ENCODE data around the gene REEP2. TPM values are rescaled to one million over a fixed set of nuclear protein-coding genes. Genes with fewer than 3 reads are reported as not detected.

REEP2 gene
- polyA plus RNA-seq, 2 of the 4 experiments (the other 2 are of a cell fraction): 4.6 to 5.1 TPM

DNA sequence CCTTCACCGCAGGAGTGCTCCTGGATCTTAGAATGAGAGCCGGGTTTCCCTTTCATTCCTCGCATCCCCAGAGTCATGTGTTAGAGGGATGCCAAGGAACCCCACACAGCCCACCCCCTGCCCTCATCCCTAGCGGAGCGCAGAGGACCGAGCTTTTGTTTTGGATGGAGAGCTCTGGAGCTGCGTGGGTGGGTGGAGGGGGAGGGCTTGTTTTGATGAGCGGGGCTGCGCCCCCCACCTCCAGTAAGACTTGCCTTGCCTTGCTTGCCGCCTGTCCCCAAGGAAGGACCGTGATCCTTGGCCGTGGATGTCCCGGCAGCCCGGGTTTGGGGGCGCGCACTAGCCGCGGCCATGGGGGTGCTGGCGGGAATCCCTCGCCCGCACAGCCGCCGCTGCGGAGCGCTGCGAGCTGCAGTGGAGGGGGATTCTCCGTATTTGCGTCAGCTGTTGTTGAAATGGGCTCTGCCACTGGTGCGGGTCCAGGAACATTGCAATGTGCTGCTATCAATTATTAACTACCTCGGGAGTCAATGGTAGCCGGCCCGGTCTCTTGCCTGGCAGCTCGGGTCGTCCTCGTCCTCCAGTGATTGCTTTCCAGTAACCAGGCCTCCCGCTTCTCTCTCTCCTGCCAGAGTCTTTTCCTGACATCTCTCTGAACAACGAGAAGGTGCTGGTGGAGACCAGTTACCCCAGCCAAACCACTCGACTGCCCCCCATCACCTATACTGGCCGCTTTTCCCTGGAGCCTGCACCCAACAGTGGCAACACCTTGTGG, 27.5 kb downstream of the REEP2 start:
- DNase-seq (ENCODE audit: low read depth in 1 of 2, low spot score in 1 of 2) (peak in 1 of 2 experiments; percentile 47), ATAC-seq (no peak), FAIRE-seq (no peak)
- H3K27ac ChIP-seq: no peak overlapping the region
- H3K9me3 ChIP-seq: no peaks in the 10 kb centered on the region
- POLR2A ChIA-PET: interaction anchor here (0.6 to 3.0 kb wide), 9 partner anchors 12 to 796 kb away, joined by 3 to 34 read pairs (median 4); partner anchors contain the start of genes CDC23 and HSPA9
- CTCF ChIA-PET: interaction anchor here (0.6 to 14.7 kb wide), 4 partner anchors 16 to 303 kb away, joined by 3 to 199 read pairs (median 65); no protein-coding TSS in a partner anchor
- peaks cover 12% of the 10 kb centered on the region for H3K4me1 ChIP-seq
- 79% methylated on average over 34 of the region's 39 CpGs for WGBS (ENCODE audit: missing lambda C conversion rate)
- H3K4me2 ChIP-seq: peak overlapping the region; percentile 95
- peak overlapping the region; percentile 66; the same call in 2 of the 3 replicates for H3K4me3 ChIP-seq
- TF ChIP-seq ZSCAN20 (CRISPR knock-in tag; IDR thresholded peaks at IDR 0.05) (0 out of 2 replicates have a peak, but pooled peaks have one; percentile 53), JUNB (IDR thresholded peaks at IDR 0.05) (no peak), KDM1A (IDR thresholded peaks at IDR 0.05; ENCODE audit: low read depth) (no peak), CBX2 (IDR thresholded peaks at IDR 0.05; ENCODE audit: borderline replicate concordance, low read depth) (no peak), BHLHE40 (IDR thresholded peaks at IDR 0.05; ENCODE audit: low read depth, low read length) (no peak), PHF8 (IDR thresholded peaks at IDR 0.05; ENCODE audit: borderline replicate concordance, low read depth) (peak; percentile 12; the same call in 1 of the 2 replicates), NPAS2 (CRISPR knock-in tag; IDR thresholded peaks at IDR 0.05; ENCODE audit: borderline replicate concordance) (no peak), GATA3 (IDR thresholded peaks at IDR 0.05; ENCODE audit: borderline replicate concordance) (no peak), MAZ (IDR thresholded peaks at IDR 0.05; ENCODE audit: borderline replicate concordance, low read depth, low read length) (no peak), ZFP36 (IDR thresholded peaks at IDR 0.05; ENCODE audit: borderline replicate concordance, partially characterized antibody) (no peak), TFCP2L1 (CRISPR knock-in tag; IDR thresholded peaks at IDR 0.05) (peak; percentile 79), EP300 (IDR thresholded peaks at IDR 0.05) (no peak), NR3C1 (IDR thresholded peaks at IDR 0.05) (no peak), ZNF302 (CRISPR knock-in tag; IDR thresholded peaks at IDR 0.05) (no peak), FOXS1 (CRISPR knock-in tag; IDR thresholded peaks at IDR 0.05) (no peak), ZC3H11A (IDR thresholded peaks at IDR 0.05) (no peak), EHMT2 (IDR thresholded peaks at IDR 0.05; ENCODE audit: low read depth) (no peak), CHD2 (IDR thresholded peaks at IDR 0.05; ENCODE audit: low read length, partially characterized antibody) (no peak), ESRRA (IDR thresholded peaks at IDR 0.05; ENCODE audit: borderline replicate concordance, low read length) (no peak), HDAC2 (IDR thresholded peaks at IDR 0.05) (no peak), KDM5A (IDR thresholded peaks at IDR 0.05) (no peak), MAFK (IDR thresholded peaks at IDR 0.05; ENCODE audit: partially characterized antibody) (no peak), RFX5 (IDR thresholded peaks at IDR 0.05) (no peak), CHD4 (IDR thresholded peaks at IDR 0.05; ENCODE audit: borderline replicate concordance) (no peak), FOSL2 (IDR thresholded peaks at IDR 0.05) (no peak), FOSL2 (CRISPR knock-in tag; IDR thresholded peaks at IDR 0.05) (no peak), RARB (CRISPR knock-in tag; IDR thresholded peaks at IDR 0.05) (peak; percentile 14; the same call in 1 of the 2 replicates)
- TF ChIP-seq, protein P1, sequence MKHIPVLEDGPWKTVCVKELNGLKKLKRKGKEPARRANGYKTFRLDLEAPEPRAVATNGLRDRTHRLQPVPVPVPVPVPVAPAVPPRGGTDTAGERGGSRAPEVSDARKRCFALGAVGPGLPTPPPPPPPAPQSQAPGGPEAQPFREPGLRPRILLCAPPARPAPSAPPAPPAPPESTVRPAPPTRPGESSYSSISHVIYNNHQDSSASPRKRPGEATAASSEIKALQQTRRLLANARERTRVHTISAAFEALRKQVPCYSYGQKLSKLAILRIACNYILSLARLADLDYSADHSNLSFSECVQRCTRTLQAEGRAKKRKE (CRISPR knock-in tag; IDR thresholded peaks at IDR 0.05; ENCODE audit: low read depth): no peak
- TF ChIP-seq, protein P2, sequence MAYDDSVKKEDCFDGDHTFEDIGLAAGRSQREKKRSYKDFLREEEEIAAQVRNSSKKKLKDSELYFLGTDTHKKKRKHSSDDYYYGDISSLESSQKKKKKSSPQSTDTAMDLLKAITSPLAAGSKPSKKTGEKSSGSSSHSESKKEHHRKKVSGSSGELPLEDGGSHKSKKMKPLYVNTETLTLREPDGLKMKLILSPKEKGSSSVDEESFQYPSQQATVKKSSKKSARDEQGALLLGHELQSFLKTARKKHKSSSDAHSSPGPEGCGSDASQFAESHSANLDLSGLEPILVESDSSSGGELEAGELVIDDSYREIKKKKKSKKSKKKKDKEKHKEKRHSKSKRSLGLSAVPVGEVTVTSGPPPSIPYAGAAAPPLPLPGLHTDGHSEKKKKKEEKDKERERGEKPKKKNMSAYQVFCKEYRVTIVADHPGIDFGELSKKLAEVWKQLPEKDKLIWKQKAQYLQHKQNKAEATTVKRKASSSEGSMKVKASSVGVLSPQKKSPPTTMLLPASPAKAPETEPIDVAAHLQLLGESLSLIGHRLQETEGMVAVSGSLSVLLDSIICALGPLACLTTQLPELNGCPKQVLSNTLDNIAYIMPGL (CRISPR knock-in tag; IDR thresholded peaks at IDR 0.05; ENCODE audit: borderline replicate concordance): peak; percentile 64; the same call in 1 of the 2 replicates
- TF ChIP-seq, protein P3, sequence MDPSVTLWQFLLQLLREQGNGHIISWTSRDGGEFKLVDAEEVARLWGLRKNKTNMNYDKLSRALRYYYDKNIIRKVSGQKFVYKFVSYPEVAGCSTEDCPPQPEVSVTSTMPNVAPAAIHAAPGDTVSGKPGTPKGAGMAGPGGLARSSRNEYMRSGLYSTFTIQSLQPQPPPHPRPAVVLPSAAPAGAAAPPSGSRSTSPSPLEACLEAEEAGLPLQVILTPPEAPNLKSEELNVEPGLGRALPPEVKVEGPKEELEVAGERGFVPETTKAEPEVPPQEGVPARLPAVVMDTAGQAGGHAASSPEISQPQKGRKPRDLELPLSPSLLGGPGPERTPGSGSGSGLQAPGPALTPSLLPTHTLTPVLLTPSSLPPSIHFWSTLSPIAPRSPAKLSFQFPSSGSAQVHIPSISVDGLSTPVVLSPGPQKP (IDR thresholded peaks at IDR 0.05; ENCODE audit: low read depth, low read length): no peak
- TF ChIP-seq, protein P4, sequence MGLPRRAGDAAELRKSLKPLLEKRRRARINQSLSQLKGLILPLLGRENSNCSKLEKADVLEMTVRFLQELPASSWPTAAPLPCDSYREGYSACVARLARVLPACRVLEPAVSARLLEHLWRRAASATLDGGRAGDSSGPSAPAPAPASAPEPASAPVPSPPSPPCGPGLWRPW (IDR thresholded peaks at IDR 0.05): no peak
- TF ChIP-seq, protein P5, sequence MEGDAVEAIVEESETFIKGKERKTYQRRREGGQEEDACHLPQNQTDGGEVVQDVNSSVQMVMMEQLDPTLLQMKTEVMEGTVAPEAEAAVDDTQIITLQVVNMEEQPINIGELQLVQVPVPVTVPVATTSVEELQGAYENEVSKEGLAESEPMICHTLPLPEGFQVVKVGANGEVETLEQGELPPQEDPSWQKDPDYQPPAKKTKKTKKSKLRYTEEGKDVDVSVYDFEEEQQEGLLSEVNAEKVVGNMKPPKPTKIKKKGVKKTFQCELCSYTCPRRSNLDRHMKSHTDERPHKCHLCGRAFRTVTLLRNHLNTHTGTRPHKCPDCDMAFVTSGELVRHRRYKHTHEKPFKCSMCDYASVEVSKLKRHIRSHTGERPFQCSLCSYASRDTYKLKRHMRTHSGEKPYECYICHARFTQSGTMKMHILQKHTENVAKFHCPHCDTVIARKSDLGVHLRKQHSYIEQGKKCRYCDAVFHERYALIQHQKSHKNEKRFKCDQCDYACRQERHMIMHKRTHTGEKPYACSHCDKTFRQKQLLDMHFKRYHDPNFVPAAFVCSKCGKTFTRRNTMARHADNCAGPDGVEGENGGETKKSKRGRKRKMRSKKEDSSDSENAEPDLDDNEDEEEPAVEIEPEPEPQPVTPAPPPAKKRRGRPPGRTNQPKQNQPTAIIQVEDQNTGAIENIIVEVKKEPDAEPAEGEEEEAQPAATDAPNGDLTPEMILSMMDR (IDR thresholded peaks at IDR 0.05): no peak
- TF ChIP-seq, protein P6, sequence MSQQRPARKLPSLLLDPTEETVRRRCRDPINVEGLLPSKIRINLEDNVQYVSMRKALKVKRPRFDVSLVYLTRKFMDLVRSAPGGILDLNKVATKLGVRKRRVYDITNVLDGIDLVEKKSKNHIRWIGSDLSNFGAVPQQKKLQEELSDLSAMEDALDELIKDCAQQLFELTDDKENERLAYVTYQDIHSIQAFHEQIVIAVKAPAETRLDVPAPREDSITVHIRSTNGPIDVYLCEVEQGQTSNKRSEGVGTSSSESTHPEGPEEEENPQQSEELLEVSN (IDR thresholded peaks at IDR 0.05; ENCODE audit: borderline replicate concordance, low read depth): no peak
- TF ChIP-seq, protein P7, sequence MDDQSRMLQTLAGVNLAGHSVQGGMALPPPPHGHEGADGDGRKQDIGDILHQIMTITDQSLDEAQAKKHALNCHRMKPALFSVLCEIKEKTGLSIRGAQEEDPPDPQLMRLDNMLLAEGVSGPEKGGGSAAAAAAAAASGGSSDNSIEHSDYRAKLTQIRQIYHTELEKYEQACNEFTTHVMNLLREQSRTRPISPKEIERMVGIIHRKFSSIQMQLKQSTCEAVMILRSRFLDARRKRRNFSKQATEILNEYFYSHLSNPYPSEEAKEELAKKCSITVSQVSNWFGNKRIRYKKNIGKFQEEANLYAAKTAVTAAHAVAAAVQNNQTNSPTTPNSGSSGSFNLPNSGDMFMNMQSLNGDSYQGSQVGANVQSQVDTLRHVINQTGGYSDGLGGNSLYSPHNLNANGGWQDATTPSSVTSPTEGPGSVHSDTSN (IDR thresholded peaks at IDR 0.05): no peak
